HG03103 (cell line): ENCODE results near the gene KRTAP5-4.
"Not testable (repeated sequence)": the region's sequence is repeated elsewhere in the genome, so short reads cannot be mapped to it uniquely, and the experiment has no call there.

Experiments used
- ATAC-seq: cut with Tn5 transposase; IDR thresholded peaks from one replicate; pipeline ENCODE4 v1.9.1; 2021; ENCODE audit warnings: low read depth; ENCODE audit not compliant: unreplicated experiment

Gene KRTAP5-4

GRCh38 chr11:1622086-1622485 lies at the start of gene KRTAP5-4:
TSS of gene KRTAP5-4 (minus strand) at chr11:1622138. CDS start at chr11:1622093, 45 bp downstream.
- ATAC-seq, result no peak

GRCh38 chr11:1671658-1672057 lies 49.7 kb upstream of the KRTAP5-4 start:
- ATAC-seq, result no peak

GRCh38 chr11:1670905-1671371 lies 49.0 kb upstream of the KRTAP5-4 start:
- no peak for ATAC-seq

- not testable (repeated sequence) for ATAC-seq
These were observed 48.5 kb upstream of the KRTAP5-4 start for GRCh38 chr11:1670457-1670856.

- no peak for ATAC-seq
These were observed 47.7 kb upstream of the KRTAP5-4 start for GRCh38 chr11:1669546-1670218.

- no peak for ATAC-seq
These were observed 47.1 kb upstream of the KRTAP5-4 start for GRCh38 chr11:1668911-1669473.

- no peak for ATAC-seq
These were observed 46.0 kb upstream of the KRTAP5-4 start for GRCh38 chr11:1667906-1668305.

- no peak for ATAC-seq
These were observed 45.3 kb upstream of the KRTAP5-4 start for GRCh38 chr11:1667121-1667850.

GRCh38 chr11:1665313-1665712 lies 43.4 kb upstream of the KRTAP5-4 start:
- ATAC-seq, result no peak

GRCh38 chr11:1662699-1663283 lies 40.9 kb upstream of the KRTAP5-4 start:
- ATAC-seq, result not testable (repeated sequence)

GRCh38 chr11:1661454-1662269 lies 39.7 kb upstream of the KRTAP5-4 start:
- not testable (repeated sequence) for ATAC-seq

- ATAC-seq, result no peak
These were observed 38.4 kb upstream of the KRTAP5-4 start for GRCh38 chr11:1660111-1660867.

- ATAC-seq, result no peak
These were observed 37.6 kb upstream of the KRTAP5-4 start for GRCh38 chr11:1659506-1659905.

GRCh38 chr11:1656670-1657069 lies 34.7 kb upstream of the KRTAP5-4 start:
- no peak for ATAC-seq

GRCh38 chr11:1656061-1656441 lies 34.1 kb upstream of the KRTAP5-4 start:
- ATAC-seq, result no peak

GRCh38 chr11:1655168-1656060 lies 33.5 kb upstream of the KRTAP5-4 start:
- ATAC-seq, result no peak

GRCh38 chr11:1654388-1655167 lies 32.6 kb upstream of the KRTAP5-4 start:
- no peak for ATAC-seq
